Astrocyte (in vitro differentiated cells and primary cell): Measurements from ENCODE around the gene FYN. TPM values are rescaled to one million over a fixed set of nuclear protein-coding genes. Genes with fewer than 3 reads are reported as not detected.

Source experiments
- DNase-seq: peaks from one replicate; pipeline ENCODE4 v3.0.0-alpha.2; 2010; ENCODE audit warnings: low read depth
- FAIRE-seq: peaks from 2 replicates; lab custom pipeline; 2011; peaks lifted over from hg19 to GRCh38; lab: Jason Lieb, UNC
- H2AFZ ChIP-seq: 2 replicates; pipeline ENCODE4 v1.6.0; 2012; ENCODE audit warnings: low read depth, low read length, inconsistent platforms
- H3K27ac ChIP-seq: 2 replicates; pipeline ENCODE4 v1.5.1; 2011; ENCODE audit warnings: low read depth, low read length, inconsistent platforms
- H3K27me3 ChIP-seq: 2 replicates; pipeline ENCODE4 v1.6.0; 2011; ENCODE audit warnings: low read length, inconsistent platforms; ENCODE audit not compliant: insufficient read depth
- H3K36me3 ChIP-seq: 2 replicates; pipeline ENCODE4 v1.5.1; 2011; ENCODE audit warnings: low read length, inconsistent platforms; ENCODE audit not compliant: insufficient read depth
- H3K4me1 ChIP-seq: 2 replicates; pipeline ENCODE4 v1.5.1; 2011; ENCODE audit warnings: low read length, inconsistent platforms; ENCODE audit not compliant: insufficient read depth
- H3K4me2 ChIP-seq: 2 replicates; pipeline ENCODE4 v1.6.0; 2012; ENCODE audit warnings: low read length, inconsistent platforms
- H3K4me3 ChIP-seq: 2 replicates; pipeline ENCODE4 v1.5.1; 2011; ENCODE audit warnings: low read depth, mild to moderate bottlenecking, low read length, inconsistent platforms; ENCODE audit not compliant: insufficient read depth
- H3K79me2 ChIP-seq: 2 replicates; pipeline ENCODE4 v1.6.0; 2012; ENCODE audit warnings: mild to moderate bottlenecking, low read length, inconsistent platforms; ENCODE audit not compliant: insufficient read depth
- H3K9ac ChIP-seq: 2 replicates; pipeline ENCODE4 v1.6.0; 2012; ENCODE audit warnings: mild to moderate bottlenecking, low read length, inconsistent platforms
- H3K9me3 ChIP-seq: 2 replicates; pipeline ENCODE4 v1.5.1; 2012; ENCODE audit warnings: low read depth, mild to moderate bottlenecking, low read length, inconsistent platforms; ENCODE audit not compliant: insufficient read depth
- H4K20me1 ChIP-seq: 2 replicates; pipeline ENCODE4 v1.6.0; 2012; ENCODE audit warnings: low read length, inconsistent platforms; ENCODE audit not compliant: insufficient read depth
- H3K27ac Mint-ChIP-seq: one replicate; pipeline ENCODE4 v1.8.0; 2021; ENCODE audit warnings: mild to moderate bottlenecking, mixed read lengths; ENCODE audit not compliant: unreplicated experiment
- H3K27me3 Mint-ChIP-seq: one replicate; pipeline ENCODE4 v1.8.0; 2021; ENCODE audit warnings: low read depth, mixed read lengths; ENCODE audit not compliant: unreplicated experiment
- H3K36me3 Mint-ChIP-seq: one replicate; pipeline ENCODE4 v1.8.0; 2021; ENCODE audit warnings: low read depth, mixed read lengths; ENCODE audit not compliant: unreplicated experiment
- H3K4me1 Mint-ChIP-seq: one replicate; pipeline ENCODE4 v1.8.0; 2021; ENCODE audit warnings: low read depth, mixed read lengths; ENCODE audit not compliant: unreplicated experiment
- H3K4me3 Mint-ChIP-seq: one replicate; pipeline ENCODE4 v1.8.0; 2021; ENCODE audit warnings: mild to moderate bottlenecking, moderate library complexity, mixed read lengths; ENCODE audit not compliant: unreplicated experiment
- H3K9me3 Mint-ChIP-seq: one replicate; pipeline ENCODE4 v1.8.0; 2021; ENCODE audit warnings: mild to moderate bottlenecking, mixed read lengths; ENCODE audit not compliant: unreplicated experiment
- CTCF ChIP-seq: IDR thresholded peaks from 2 replicates; pipeline ENCODE4 v1.5.1; 2011; ENCODE audit warnings: low read depth, mild to moderate bottlenecking, inconsistent platforms, low read length, moderate library complexity; ENCODE audit not compliant: insufficient read depth
- EZH2 ChIP-seq: IDR thresholded peaks from 2 replicates; pipeline ENCODE4 v1.6.1; 2012; ENCODE audit warnings: mild to moderate bottlenecking, low read length, inconsistent platforms; ENCODE audit not compliant: insufficient read depth
- total RNA-seq: library from RNA; stranded (reverse); gene quantifications from 2 replicates; pipeline ENCODE4 v1.2.1, GENCODE V29; 2021

Gene FYN
- total RNA-seq, 1 donor from 2014 or later = 167 TPM

GRCh38 chr6:111865909-111866546 lies 7.2 kb downstream of the FYN start:
- no peak overlapping the region for H3K9ac ChIP-seq
- H3K4me3 Mint-ChIP-seq = no peak overlapping the region
- peaks cover 6% of the 10 kb centered on the region for H3K4me1 ChIP-seq
- no peaks in the 10 kb centered on the region for H3K36me3 ChIP-seq
- H3K9me3 ChIP-seq = no peaks in the 10 kb centered on the region
- H3K27ac Mint-ChIP-seq = peak overlapping the region; percentile 2
- H3K4me1 Mint-ChIP-seq = peaks cover 41% of the 10 kb centered on the region
- no peak overlapping the region for H2AFZ ChIP-seq
- H3K27me3 ChIP-seq = no peaks in the 10 kb centered on the region
- H3K9me3 Mint-ChIP-seq = no peaks in the 10 kb centered on the region
- TF ChIP-seq EZH2 = no peak
- no peak for TF ChIP-seq CTCF
- peaks cover 98% of the 10 kb centered on the region for H3K79me2 ChIP-seq
- H3K27me3 Mint-ChIP-seq = no peaks in the 10 kb centered on the region
- H3K4me2 ChIP-seq = no peak overlapping the region
- H4K20me1 ChIP-seq = peaks cover 88% of the 10 kb centered on the region
- no peak overlapping the region for H3K27ac ChIP-seq
- peaks cover 7% of the 10 kb centered on the region for H3K36me3 Mint-ChIP-seq
- FAIRE-seq = no peak
- no peak for DNase-seq
- H3K4me3 ChIP-seq = no peak overlapping the region

DNA sequence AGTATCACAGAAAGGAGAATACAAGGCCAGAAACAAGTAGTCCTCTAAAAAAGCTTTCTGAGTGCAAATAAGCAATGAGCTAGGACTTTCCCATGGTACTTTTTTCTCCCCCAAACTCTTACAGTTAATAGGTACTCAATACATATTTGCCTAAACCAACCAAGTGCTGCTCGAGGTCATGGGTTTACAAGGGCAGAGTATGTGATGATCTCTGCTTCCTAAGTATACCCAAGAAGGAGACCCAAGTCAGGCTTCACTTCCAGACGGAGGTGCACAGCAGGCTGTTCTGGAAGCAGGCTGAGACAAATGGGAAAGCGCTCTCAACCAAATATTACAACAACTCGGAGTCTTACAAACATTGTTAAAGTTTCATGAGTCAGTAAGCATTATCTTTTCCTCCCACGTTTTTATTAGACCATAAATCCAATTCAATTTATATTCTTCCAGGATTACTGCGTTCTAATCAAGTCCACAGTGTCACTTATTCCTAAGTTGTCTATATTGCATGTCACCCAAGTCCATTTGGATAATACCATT lies 8.1 kb downstream of the FYN start:
- H3K9me3 Mint-ChIP-seq = no peaks in the 10 kb centered on the region
- H4K20me1 ChIP-seq = peaks cover 90% of the 10 kb centered on the region
- no peak overlapping the region for H3K27ac Mint-ChIP-seq

More for the DNA sequence above, 8.1 kb downstream of the FYN start:
- Histone ChIP-seq H3K27me3 (no peaks in the 10 kb centered on the region), H3K4me2 (no peak overlapping the region), H3K27ac (no peak overlapping the region), H2AFZ (no peak overlapping the region), H3K79me2 (peaks cover 98% of the 10 kb centered on the region), H3K36me3 (no peaks in the 10 kb centered on the region), H3K4me1 (no peaks in the 10 kb centered on the region), H3K9ac (no peak overlapping the region), H3K9me3 (no peaks in the 10 kb centered on the region), H3K4me3 (no peak overlapping the region)
- peaks cover 44% of the 10 kb centered on the region for H3K4me1 Mint-ChIP-seq
- no peaks in the 10 kb centered on the region for H3K27me3 Mint-ChIP-seq
- peaks cover 7% of the 10 kb centered on the region for H3K36me3 Mint-ChIP-seq
- DNase-seq (no peak), FAIRE-seq (no peak)
- TF ChIP-seq CTCF = no peak
- TF ChIP-seq EZH2 = no peak
- H3K4me3 Mint-ChIP-seq = no peak overlapping the region
